ENCODE results near the gene CDIP1.

The CDIP1 gene

GRCh38 chr16:4512473-4512872, 26.1 kb downstream of the CDIP1 start:
- Histone ChIP-seq H3K9ac (ENCODE audit: low read length) (no peak overlapping the region), H3K27me3 (replicated peaks; ENCODE audit: control insufficient read depth, insufficient read depth, low read length) (no peaks in the 10 kb centered on the region), H3K9me3 (ENCODE audit: control insufficient read depth, low read length) (no peaks in the 10 kb centered on the region), H3K36me3 (ENCODE audit: control insufficient read depth, insufficient read depth, low read length, severe bottlenecking) (peaks cover 60% of the 10 kb centered on the region), H3K4me3 (ENCODE audit: low read length) (no peak overlapping the region), H3K4me1 (ENCODE audit: control insufficient read depth, insufficient read depth, low read length) (peaks cover 11% of the 10 kb centered on the region)
- DNase-seq (ENCODE audit: low read depth) = no peak

DNA sequence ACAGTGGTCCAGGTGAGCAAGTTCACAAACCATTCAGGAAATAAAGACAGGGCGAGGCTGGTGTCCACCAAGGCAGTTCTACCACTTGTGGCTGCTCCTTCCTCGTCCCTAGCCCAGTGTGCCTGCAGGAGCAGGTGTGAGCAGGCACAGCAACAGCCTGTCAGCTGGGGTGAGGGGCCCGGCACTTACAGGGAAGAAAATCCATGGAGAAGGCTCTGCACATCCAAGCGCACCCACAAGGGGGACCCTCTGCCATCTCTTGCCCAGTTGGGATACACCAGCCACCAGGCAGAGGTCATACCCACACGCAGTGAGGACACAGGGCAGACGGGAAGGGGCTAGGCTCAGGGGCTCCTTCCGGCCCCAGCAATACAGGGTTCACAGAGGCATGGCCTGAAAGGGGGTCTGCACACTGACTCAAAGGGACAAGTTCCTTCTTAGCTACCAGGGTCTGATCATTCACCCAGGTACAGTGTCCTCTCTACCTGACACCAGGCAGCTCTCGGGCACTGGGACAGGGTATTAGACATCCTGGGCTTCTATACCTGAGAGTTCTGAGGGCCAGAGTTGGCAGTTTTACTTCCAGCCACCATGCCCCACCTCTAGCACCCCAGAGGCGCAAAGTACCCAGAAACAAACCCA, 27.0 kb downstream of the CDIP1 start:
- Histone ChIP-seq H3K4me3 (ENCODE audit: low read length) (no peak overlapping the region), H3K4me1 (ENCODE audit: control insufficient read depth, insufficient read depth, low read length) (peaks cover 8% of the 10 kb centered on the region), H3K9ac (ENCODE audit: low read length) (no peak overlapping the region), H3K9me3 (ENCODE audit: control insufficient read depth, low read length) (no peaks in the 10 kb centered on the region), H3K36me3 (ENCODE audit: control insufficient read depth, insufficient read depth, low read length, severe bottlenecking) (peaks cover 68% of the 10 kb centered on the region), H3K27me3 (replicated peaks; ENCODE audit: control insufficient read depth, insufficient read depth, low read length) (no peaks in the 10 kb centered on the region)
- peak; percentile 53 for DNase-seq (ENCODE audit: low read depth)

DNA sequence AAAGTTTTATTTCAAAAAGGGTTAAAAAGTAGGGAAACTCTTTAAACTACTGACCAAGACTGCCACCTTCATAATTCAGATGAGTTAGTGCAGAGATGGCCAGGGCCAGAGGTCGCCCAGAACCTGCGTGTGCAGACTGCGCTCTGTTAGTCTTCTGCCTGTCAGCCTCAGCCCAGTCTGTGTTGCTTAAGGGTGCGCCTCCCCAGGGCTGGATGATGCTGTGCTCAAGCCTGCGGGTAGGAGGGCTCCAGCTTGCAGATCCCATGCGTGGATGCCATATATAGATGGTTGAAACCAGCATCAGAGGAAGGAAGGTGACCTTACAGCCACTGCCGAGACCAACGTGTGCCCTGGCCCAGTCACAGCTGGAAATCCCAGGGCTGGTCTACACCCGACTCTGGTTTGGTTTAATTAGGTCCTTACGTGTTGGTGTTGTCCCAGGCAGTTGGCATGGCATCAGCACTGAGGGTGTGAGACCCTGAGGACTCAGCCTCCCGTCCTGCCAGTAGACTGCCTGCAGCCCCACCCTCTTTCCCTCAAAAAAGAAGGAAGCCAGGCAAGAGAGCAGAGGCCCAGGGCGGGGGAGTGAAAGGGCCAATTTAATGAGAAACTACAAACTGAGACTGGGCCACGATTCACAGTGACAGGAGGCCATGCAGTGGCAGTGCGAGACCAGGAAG, 27.7 kb downstream of the CDIP1 start:
- Histone ChIP-seq H3K4me3 (ENCODE audit: low read length) (no peak overlapping the region), H3K27me3 (replicated peaks; ENCODE audit: control insufficient read depth, insufficient read depth, low read length) (no peaks in the 10 kb centered on the region), H3K36me3 (ENCODE audit: control insufficient read depth, insufficient read depth, low read length, severe bottlenecking) (peaks cover 70% of the 10 kb centered on the region), H3K9me3 (ENCODE audit: control insufficient read depth, low read length) (no peaks in the 10 kb centered on the region), H3K9ac (ENCODE audit: low read length) (no peak overlapping the region), H3K4me1 (ENCODE audit: control insufficient read depth, insufficient read depth, low read length) (peaks cover 8% of the 10 kb centered on the region)
- no peak for DNase-seq (ENCODE audit: low read depth)

- no peaks in the 10 kb centered on the region for H3K9me3 ChIP-seq (ENCODE audit: control insufficient read depth, low read length)
- no peak for DNase-seq (ENCODE audit: low read depth)
- H3K27me3 ChIP-seq (replicated peaks; ENCODE audit: control insufficient read depth, insufficient read depth, low read length) = no peaks in the 10 kb centered on the region
- H3K4me3 ChIP-seq (ENCODE audit: low read length) = no peak overlapping the region
- no peak overlapping the region for H3K9ac ChIP-seq (ENCODE audit: low read length)
- peaks cover 5% of the 10 kb centered on the region for H3K4me1 ChIP-seq (ENCODE audit: control insufficient read depth, insufficient read depth, low read length)
- H3K36me3 ChIP-seq (ENCODE audit: control insufficient read depth, insufficient read depth, low read length, severe bottlenecking) = peaks cover 77% of the 10 kb centered on the region
Observed at GRCh38 chr16:4510131-4510530, 28.4 kb downstream of the CDIP1 start.

- Histone ChIP-seq H3K27me3 (replicated peaks; ENCODE audit: control insufficient read depth, insufficient read depth, low read length) (no peaks in the 10 kb centered on the region), H3K4me3 (ENCODE audit: low read length) (no peak overlapping the region), H3K4me1 (ENCODE audit: control insufficient read depth, insufficient read depth, low read length) (peaks cover 5% of the 10 kb centered on the region), H3K9me3 (ENCODE audit: control insufficient read depth, low read length) (no peaks in the 10 kb centered on the region), H3K9ac (ENCODE audit: low read length) (no peak overlapping the region), H3K36me3 (ENCODE audit: control insufficient read depth, insufficient read depth, low read length, severe bottlenecking) (peaks cover 77% of the 10 kb centered on the region)
- no peak for DNase-seq (ENCODE audit: low read depth)
Observed at GRCh38 chr16:4509420-4509819, 29.2 kb downstream of the CDIP1 start.

DNA sequence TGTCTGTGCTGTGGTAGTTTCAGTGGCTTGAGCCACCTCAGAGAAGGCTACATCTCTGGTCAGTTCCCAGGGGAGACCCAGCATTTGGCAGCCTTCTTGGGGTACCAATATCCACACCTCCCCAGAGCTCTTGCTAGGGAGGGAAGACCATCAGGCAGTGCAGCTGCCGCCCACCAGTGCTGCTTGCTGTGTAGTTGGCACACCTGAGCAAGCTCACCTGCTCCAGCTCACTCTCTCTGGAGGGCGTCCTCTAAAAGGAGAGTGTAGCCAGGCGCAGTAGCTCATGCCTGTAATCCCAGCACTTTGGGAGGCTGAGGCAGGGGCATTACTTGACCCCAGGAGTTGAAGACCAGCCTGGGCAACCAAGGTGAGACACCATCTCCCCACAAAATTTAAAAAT, 29.8 kb downstream of the CDIP1 start:
- Histone ChIP-seq H3K4me1 (ENCODE audit: control insufficient read depth, insufficient read depth, low read length) (peaks cover 8% of the 10 kb centered on the region), H3K4me3 (ENCODE audit: low read length) (no peak overlapping the region), H3K9me3 (ENCODE audit: control insufficient read depth, low read length) (no peaks in the 10 kb centered on the region), H3K9ac (ENCODE audit: low read length) (no peak overlapping the region), H3K36me3 (ENCODE audit: control insufficient read depth, insufficient read depth, low read length, severe bottlenecking) (peaks cover 76% of the 10 kb centered on the region), H3K27me3 (replicated peaks; ENCODE audit: control insufficient read depth, insufficient read depth, low read length) (no peaks in the 10 kb centered on the region)
- DNase-seq (ENCODE audit: low read depth) = no peak

DNA sequence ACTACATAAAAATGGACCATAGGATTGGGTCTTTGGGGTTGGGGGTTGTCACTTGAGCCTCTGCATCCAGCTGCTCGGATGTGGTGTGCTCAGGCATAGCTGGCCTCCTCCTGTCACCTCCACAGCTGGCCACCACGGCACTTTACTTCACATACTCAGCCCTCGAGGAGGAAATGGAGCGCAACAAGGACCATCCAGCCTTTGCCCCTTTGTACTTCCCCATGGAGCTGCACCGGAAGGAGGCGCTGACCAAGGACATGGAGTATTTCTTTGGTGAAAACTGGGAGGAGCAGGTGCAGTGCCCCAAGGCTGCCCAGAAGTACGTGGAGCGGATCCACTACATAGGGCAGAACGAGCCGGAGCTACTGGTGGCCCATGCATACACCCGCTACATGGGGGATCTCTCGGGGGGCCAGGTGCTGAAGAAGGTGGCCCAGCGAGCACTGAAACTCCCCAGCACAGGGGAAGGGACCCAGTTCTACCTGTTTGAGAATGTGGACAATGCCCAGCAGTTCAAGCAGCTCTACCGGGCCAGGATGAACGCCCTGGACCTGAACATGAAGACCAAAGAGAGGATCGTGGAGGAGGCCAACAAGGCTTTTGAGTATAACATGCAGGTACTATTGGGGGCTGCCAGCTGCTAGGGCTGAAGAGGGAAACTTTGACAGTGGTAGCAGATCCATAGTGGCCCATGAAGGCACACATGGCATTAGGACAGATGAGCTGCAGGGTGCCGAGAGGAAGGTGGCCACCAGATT, 30.8 kb downstream of the CDIP1 start:
- H3K4me1 ChIP-seq (ENCODE audit: control insufficient read depth, insufficient read depth, low read length) = peaks cover 9% of the 10 kb centered on the region

GRCh38 chr16:4506450-4506849, 32.1 kb downstream of the CDIP1 start:
- Histone ChIP-seq H3K36me3 (ENCODE audit: control insufficient read depth, insufficient read depth, low read length, severe bottlenecking) (peaks cover 55% of the 10 kb centered on the region), H3K27me3 (replicated peaks; ENCODE audit: control insufficient read depth, insufficient read depth, low read length) (no peaks in the 10 kb centered on the region), H3K9ac (ENCODE audit: low read length) (peak overlapping the region; percentile 3), H3K4me3 (ENCODE audit: low read length) (no peak overlapping the region), H3K9me3 (ENCODE audit: control insufficient read depth, low read length) (no peaks in the 10 kb centered on the region), H3K4me1 (ENCODE audit: control insufficient read depth, insufficient read depth, low read length) (peaks cover 16% of the 10 kb centered on the region)
- DNase-seq (ENCODE audit: low read depth) = peak; percentile 91

More for the DNA sequence above, 30.8 kb downstream of the CDIP1 start:
- DNase-seq (ENCODE audit: low read depth) = no peak
- Histone ChIP-seq H3K9ac (ENCODE audit: low read length) (no peak overlapping the region), H3K9me3 (ENCODE audit: control insufficient read depth, low read length) (no peaks in the 10 kb centered on the region), H3K36me3 (ENCODE audit: control insufficient read depth, insufficient read depth, low read length, severe bottlenecking) (peaks cover 68% of the 10 kb centered on the region), H3K4me3 (ENCODE audit: low read length) (no peak overlapping the region), H3K27me3 (replicated peaks; ENCODE audit: control insufficient read depth, insufficient read depth, low read length) (no peaks in the 10 kb centered on the region)

- H3K4me1 ChIP-seq (ENCODE audit: control insufficient read depth, insufficient read depth, low read length) = peaks cover 20% of the 10 kb centered on the region
- no peak for DNase-seq (ENCODE audit: low read depth)
- H3K9me3 ChIP-seq (ENCODE audit: control insufficient read depth, low read length) = no peaks in the 10 kb centered on the region
- H3K36me3 ChIP-seq (ENCODE audit: control insufficient read depth, insufficient read depth, low read length, severe bottlenecking) = peaks cover 46% of the 10 kb centered on the region
- no peak overlapping the region for H3K4me3 ChIP-seq (ENCODE audit: low read length)
- H3K9ac ChIP-seq (ENCODE audit: low read length) = no peak overlapping the region
- no peaks in the 10 kb centered on the region for H3K27me3 ChIP-seq (replicated peaks; ENCODE audit: control insufficient read depth, insufficient read depth, low read length)
Observed at GRCh38 chr16:4505356-4506147, 33.0 kb downstream of the CDIP1 start.

DNA sequence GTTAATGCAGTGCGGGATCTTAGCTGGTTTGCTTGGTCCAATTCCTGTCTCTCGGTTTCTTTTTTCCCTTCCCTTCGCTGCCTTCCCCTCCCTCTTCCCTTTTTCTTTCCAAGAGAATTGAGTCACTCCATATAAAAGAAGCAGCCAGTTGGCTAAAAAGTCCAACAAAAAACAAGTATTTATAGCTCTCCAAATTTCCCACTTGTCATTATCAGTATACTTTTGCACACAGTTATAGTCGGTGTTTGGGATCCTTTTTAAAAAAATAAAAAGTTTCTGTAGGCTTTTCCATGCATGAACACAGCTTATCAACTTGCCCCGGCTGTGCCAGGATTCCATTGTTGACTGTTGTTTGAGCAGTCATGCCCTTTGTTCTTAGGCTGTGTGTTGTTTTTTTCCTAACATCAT, 37.5 kb downstream of the CDIP1 start:
- Histone ChIP-seq H3K4me1 (ENCODE audit: control insufficient read depth, insufficient read depth, low read length) (peaks cover 52% of the 10 kb centered on the region), H3K4me3 (ENCODE audit: low read length) (peak overlapping the region; percentile 77), H3K9ac (ENCODE audit: low read length) (peak overlapping the region; percentile 75), H3K36me3 (ENCODE audit: control insufficient read depth, insufficient read depth, low read length, severe bottlenecking) (peaks cover 20% of the 10 kb centered on the region), H3K9me3 (ENCODE audit: control insufficient read depth, low read length) (no peaks in the 10 kb centered on the region), H3K27me3 (replicated peaks; ENCODE audit: control insufficient read depth, insufficient read depth, low read length) (no peaks in the 10 kb centered on the region)
- DNase-seq (ENCODE audit: low read depth) = no peak

- H3K36me3 ChIP-seq (ENCODE audit: control insufficient read depth, insufficient read depth, low read length, severe bottlenecking) = peaks cover 13% of the 10 kb centered on the region
- H3K27me3 ChIP-seq (replicated peaks; ENCODE audit: control insufficient read depth, insufficient read depth, low read length) = no peaks in the 10 kb centered on the region
- peaks cover 60% of the 10 kb centered on the region for H3K4me1 ChIP-seq (ENCODE audit: control insufficient read depth, insufficient read depth, low read length)
- H3K4me3 ChIP-seq (ENCODE audit: low read length) = peak overlapping the region; percentile 77
- no peaks in the 10 kb centered on the region for H3K9me3 ChIP-seq (ENCODE audit: control insufficient read depth, low read length)
- DNase-seq (ENCODE audit: low read depth) = peak; percentile 85
- peak overlapping the region; percentile 75 for H3K9ac ChIP-seq (ENCODE audit: low read length)
Observed at GRCh38 chr16:4500272-4500671, 38.3 kb downstream of the CDIP1 start.
